ENCODE measurements around the gene B4GALT6.

B4GALT6 gene

GRCh38 chr18:31680433-31680811 is 4.0 kb downstream of the B4GALT6 start:
- ChIA-PET POLR2A (interaction anchor here (1.8 kb wide), 1 partner anchor 22 kb away, joined by 5 read pairs; no protein-coding TSS in a partner anchor), CTCF (interaction anchor here (0.7 to 1.4 kb wide), 6 partner anchors 8 to 339 kb away, joined by 3 to 7 read pairs (median 3); no protein-coding TSS in a partner anchor)
- DNase-seq (ENCODE audit: extremely low spot score): no peak
- TF ChIP-seq LEF1 (IDR thresholded peaks at IDR 0.05; ENCODE audit: borderline replicate concordance): no peak
- no peak for TF ChIP-seq ARNT (IDR thresholded peaks at IDR 0.05)
- no peak for TF ChIP-seq SUZ12 (IDR thresholded peaks at IDR 0.05)
- no peak for TF ChIP-seq TARDBP (IDR thresholded peaks at IDR 0.05)
- TF ChIP-seq HDGF (IDR thresholded peaks at IDR 0.05; ENCODE audit: borderline replicate concordance): no peak
- TF ChIP-seq CTBP1 (IDR thresholded peaks at IDR 0.05; ENCODE audit: borderline replicate concordance): no peak
- no peak for TF ChIP-seq FOXK2 (IDR thresholded peaks at IDR 0.05)
- no peak for TF ChIP-seq BHLHE40 (IDR thresholded peaks at IDR 0.05; ENCODE audit: borderline replicate concordance)
- TF ChIP-seq NFRKB (IDR thresholded peaks at IDR 0.05): no peak
- TF ChIP-seq ELF4 (IDR thresholded peaks at IDR 0.05): no peak
- TF ChIP-seq L3MBTL2 (conservative IDR thresholded peaks at IDR 0.05): no peak
- TF ChIP-seq FOXA1 (IDR thresholded peaks at IDR 0.05): no peak
- TF ChIP-seq FOXM1 (IDR thresholded peaks at IDR 0.05; ENCODE audit: borderline replicate concordance): no peak
- no peak for TF ChIP-seq ZNF384 (IDR thresholded peaks at IDR 0.05)
- no peak for TF ChIP-seq SP1 (IDR thresholded peaks at IDR 0.05)
- TF ChIP-seq, protein P1, sequence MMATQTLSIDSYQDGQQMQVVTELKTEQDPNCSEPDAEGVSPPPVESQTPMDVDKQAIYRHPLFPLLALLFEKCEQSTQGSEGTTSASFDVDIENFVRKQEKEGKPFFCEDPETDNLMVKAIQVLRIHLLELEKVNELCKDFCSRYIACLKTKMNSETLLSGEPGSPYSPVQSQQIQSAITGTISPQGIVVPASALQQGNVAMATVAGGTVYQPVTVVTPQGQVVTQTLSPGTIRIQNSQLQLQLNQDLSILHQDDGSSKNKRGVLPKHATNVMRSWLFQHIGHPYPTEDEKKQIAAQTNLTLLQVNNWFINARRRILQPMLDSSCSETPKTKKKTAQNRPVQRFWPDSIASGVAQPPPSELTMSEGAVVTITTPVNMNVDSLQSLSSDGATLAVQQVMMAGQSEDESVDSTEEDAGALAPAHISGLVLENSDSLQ (IDR thresholded peaks at IDR 0.05): no peak

GRCh38 chr18:31679791-31680432 is 4.5 kb downstream of the B4GALT6 start:
- POLR2A ChIA-PET: interaction anchor here (1.8 kb wide), 1 partner anchor 21 kb away, joined by 5 read pairs; no protein-coding TSS in a partner anchor
- TF ChIP-seq L3MBTL2 (conservative IDR thresholded peaks at IDR 0.05) (no peak), FOXA1 (IDR thresholded peaks at IDR 0.05) (no peak), FOXK2 (IDR thresholded peaks at IDR 0.05) (no peak), FOXM1 (IDR thresholded peaks at IDR 0.05; ENCODE audit: borderline replicate concordance) (no peak), NFRKB (IDR thresholded peaks at IDR 0.05) (no peak), ARNT (IDR thresholded peaks at IDR 0.05) (no peak), ELF4 (IDR thresholded peaks at IDR 0.05) (no peak), BHLHE40 (IDR thresholded peaks at IDR 0.05; ENCODE audit: borderline replicate concordance) (no peak), HDGF (IDR thresholded peaks at IDR 0.05; ENCODE audit: borderline replicate concordance) (no peak), SUZ12 (IDR thresholded peaks at IDR 0.05) (no peak), ZNF384 (IDR thresholded peaks at IDR 0.05) (no peak), TARDBP (IDR thresholded peaks at IDR 0.05) (no peak), CTBP1 (IDR thresholded peaks at IDR 0.05; ENCODE audit: borderline replicate concordance) (no peak), LEF1 (IDR thresholded peaks at IDR 0.05; ENCODE audit: borderline replicate concordance) (no peak), SP1 (IDR thresholded peaks at IDR 0.05) (no peak)
- TF ChIP-seq, protein P1 (IDR thresholded peaks at IDR 0.05): no peak
- CTCF ChIA-PET: interaction anchor here (0.7 to 1.5 kb wide), 7 partner anchors 8 to 340 kb away, joined by 3 to 7 read pairs (median 3); no protein-coding TSS in a partner anchor
- DNase-seq (ENCODE audit: extremely low spot score): no peak

DNA sequence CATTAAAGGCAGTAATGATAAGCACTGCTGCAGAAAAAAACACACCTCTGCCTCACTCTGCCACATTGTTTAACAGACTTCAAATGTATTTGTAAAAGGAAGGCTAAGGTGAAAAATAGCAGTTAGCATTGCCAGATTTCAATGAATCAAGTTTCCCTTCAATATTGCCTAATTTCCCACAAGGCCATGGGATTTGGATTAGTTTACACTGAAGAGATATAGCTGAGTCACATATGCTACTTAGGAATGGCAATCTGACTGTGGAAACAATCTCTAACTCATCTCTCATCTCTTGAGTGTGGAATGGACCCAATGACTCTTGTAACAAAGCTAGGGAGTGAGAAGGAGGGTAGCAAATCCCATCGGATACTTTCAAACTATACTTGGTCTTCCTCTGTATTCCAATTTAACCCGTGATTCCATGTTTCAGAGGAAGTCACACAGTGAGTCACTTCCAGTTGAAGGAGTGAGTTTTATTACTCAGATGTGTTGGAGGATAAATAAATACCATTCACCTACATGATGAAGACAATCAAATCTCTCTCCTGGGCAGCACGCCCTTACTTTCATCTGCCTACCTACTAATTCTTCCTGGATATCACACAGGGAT is 5.1 kb downstream of the B4GALT6 start:
- ChIA-PET POLR2A (interaction anchor here (1.8 kb wide), 1 partner anchor 21 kb away, joined by 5 read pairs; no protein-coding TSS in a partner anchor), CTCF (interaction anchor here (0.7 to 1.5 kb wide), 4 partner anchors 9 to 123 kb away, joined by 3 read pairs; no protein-coding TSS in a partner anchor)
- DNase-seq (ENCODE audit: extremely low spot score): no peak
- TF ChIP-seq ARNT (IDR thresholded peaks at IDR 0.05) (no peak), SUZ12 (IDR thresholded peaks at IDR 0.05) (no peak), SP1 (IDR thresholded peaks at IDR 0.05) (no peak), FOXA1 (IDR thresholded peaks at IDR 0.05) (no peak), ELF4 (IDR thresholded peaks at IDR 0.05) (no peak), LEF1 (IDR thresholded peaks at IDR 0.05; ENCODE audit: borderline replicate concordance) (no peak), L3MBTL2 (conservative IDR thresholded peaks at IDR 0.05) (no peak), CTBP1 (IDR thresholded peaks at IDR 0.05; ENCODE audit: borderline replicate concordance) (no peak), HDGF (IDR thresholded peaks at IDR 0.05; ENCODE audit: borderline replicate concordance) (no peak), FOXM1 (IDR thresholded peaks at IDR 0.05; ENCODE audit: borderline replicate concordance) (no peak), FOXK2 (IDR thresholded peaks at IDR 0.05) (no peak), ZNF384 (IDR thresholded peaks at IDR 0.05) (no peak), BHLHE40 (IDR thresholded peaks at IDR 0.05; ENCODE audit: borderline replicate concordance) (no peak), TARDBP (IDR thresholded peaks at IDR 0.05) (no peak), NFRKB (IDR thresholded peaks at IDR 0.05) (no peak)
- TF ChIP-seq, protein P1 (IDR thresholded peaks at IDR 0.05): no peak

- ChIA-PET POLR2A (no interaction called here), CTCF (interaction anchor here (0.7 to 0.9 kb wide), 5 partner anchors 15 to 115 kb away, joined by 3 to 4 read pairs (median 3); no protein-coding TSS in a partner anchor)
- TF ChIP-seq LEF1 (IDR thresholded peaks at IDR 0.05; ENCODE audit: borderline replicate concordance) (no peak), L3MBTL2 (conservative IDR thresholded peaks at IDR 0.05) (no peak), FOXM1 (IDR thresholded peaks at IDR 0.05; ENCODE audit: borderline replicate concordance) (no peak), NFRKB (IDR thresholded peaks at IDR 0.05) (no peak), TARDBP (IDR thresholded peaks at IDR 0.05) (no peak), ELF4 (IDR thresholded peaks at IDR 0.05) (no peak), ARNT (IDR thresholded peaks at IDR 0.05) (no peak), ZNF384 (IDR thresholded peaks at IDR 0.05) (no peak), SUZ12 (IDR thresholded peaks at IDR 0.05) (no peak), HDGF (IDR thresholded peaks at IDR 0.05; ENCODE audit: borderline replicate concordance) (no peak), CTBP1 (IDR thresholded peaks at IDR 0.05; ENCODE audit: borderline replicate concordance) (no peak), SP1 (IDR thresholded peaks at IDR 0.05) (no peak)
- no peak for DNase-seq (ENCODE audit: extremely low spot score)
These were observed 6.0 kb downstream of the B4GALT6 start for GRCh38 chr18:31678425-31678824.

DNA sequence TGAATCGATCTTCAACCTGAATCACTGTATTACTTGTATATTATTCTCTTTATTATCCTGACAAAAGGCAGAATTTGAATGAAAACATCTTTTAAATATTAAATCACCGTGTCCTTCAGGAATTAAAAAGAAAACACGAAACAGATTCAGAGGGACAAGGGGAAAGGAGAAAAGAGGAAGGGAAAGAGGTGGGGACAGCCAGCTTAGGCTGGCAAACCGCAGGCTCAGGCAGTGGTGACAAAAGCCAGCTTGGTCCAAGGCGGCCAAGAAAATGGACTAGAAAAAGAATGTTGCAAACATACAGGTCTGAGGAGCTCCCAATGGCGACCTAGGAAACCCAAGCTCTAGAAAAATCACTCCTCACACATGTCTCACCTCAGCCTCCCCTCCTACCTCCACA is 6.8 kb downstream of the B4GALT6 start:
- ChIA-PET CTCF (interaction anchor here (0.8 kb wide), 2 partner anchors 15 to 19 kb away, joined by 4 read pairs; no protein-coding TSS in a partner anchor), POLR2A (no interaction called here)
- TF ChIP-seq SP1 (IDR thresholded peaks at IDR 0.05) (no peak), SUZ12 (IDR thresholded peaks at IDR 0.05) (no peak), CTBP1 (IDR thresholded peaks at IDR 0.05; ENCODE audit: borderline replicate concordance) (no peak), FOXM1 (IDR thresholded peaks at IDR 0.05; ENCODE audit: borderline replicate concordance) (no peak), ZNF384 (IDR thresholded peaks at IDR 0.05) (no peak), L3MBTL2 (conservative IDR thresholded peaks at IDR 0.05) (no peak), ARNT (IDR thresholded peaks at IDR 0.05) (no peak), FOXK2 (IDR thresholded peaks at IDR 0.05) (no peak), NFRKB (IDR thresholded peaks at IDR 0.05) (no peak), HDGF (IDR thresholded peaks at IDR 0.05; ENCODE audit: borderline replicate concordance) (no peak), LEF1 (IDR thresholded peaks at IDR 0.05; ENCODE audit: borderline replicate concordance) (no peak), BHLHE40 (IDR thresholded peaks at IDR 0.05; ENCODE audit: borderline replicate concordance) (no peak), TARDBP (IDR thresholded peaks at IDR 0.05) (no peak), ELF4 (IDR thresholded peaks at IDR 0.05) (no peak), FOXA1 (IDR thresholded peaks at IDR 0.05) (no peak)
- TF ChIP-seq, protein P1 (IDR thresholded peaks at IDR 0.05): no peak
- no peak for DNase-seq (ENCODE audit: extremely low spot score)
